Measurements from ENCODE around the gene EHD1. TPM values are rescaled to one million over a fixed set of nuclear protein-coding genes. Genes with fewer than 3 reads are reported as not detected.

EHD1 gene
- total and polyA plus RNA-seq, 7 experiments from 2014 or later: 102 to 263 (median 141) TPM

GRCh38 chr11:64890522-64890939 is 12.1 kb upstream of the EHD1 start:
- ChIA-PET POLR2A (interaction anchor here (0.9 to 26.0 kb wide), 4 partner anchors 9 to 112 kb away, joined by 3 to 1324 read pairs (median 48); partner anchors contain the start of genes CDC42BPG, EHD1 and SF1), CTCF (interaction anchor here (1.1 to 30.3 kb wide), 3 partner anchors 8 to 147 kb away, joined by 3 to 945 read pairs (median 4); partner anchors contain the start of genes CDC42BPG and RASGRP2)
- intact Hi-C loops (cut with micrococcal nuclease): no loop called here
- DNase-seq: no peak
- Histone ChIP-seq H3K4me1 (ENCODE audit: control insufficient read depth in 2 of 2, insufficient read depth in 2 of 2, low read length in 2 of 2) (peaks cover 10 to 21% of the 10 kb centered on the region in 2 donors), H3K4me3 (ENCODE audit: low read length) (no peak overlapping the region), H3K9me3 (ENCODE audit: control insufficient read depth in 2 of 3, low read length in 3 of 3) (no peaks in the 10 kb centered on the region), H3K36me3 (ENCODE audit: control insufficient read depth in 2 of 3, insufficient read depth in 3 of 3, low read length in 3 of 3) (peaks cover 0 to 7% (median 0%) of the 10 kb centered on the region in 3 experiments), H3K27ac (ENCODE audit: low read depth, low read length) (no peak overlapping the region), H3K27me3 (ENCODE audit: control insufficient read depth in 2 of 2, insufficient read depth in 2 of 2, low read length in 2 of 2) (no peaks in the 10 kb centered on the region)
- Mint-ChIP-seq H3K9me3 (peaks cover 0 to 4% (median 0%) of the 10 kb centered on the region in 11 donors), H3K27me3 (no peaks in the 10 kb centered on the region), H3K27ac (peak overlapping the region in 1 of 9 donors; percentile 67), H3K36me3 (peaks cover 0 to 2% (median 0%) of the 10 kb centered on the region in 5 donors), H3K4me1 (peaks cover 16 to 22% (median 20%) of the 10 kb centered on the region in 7 donors), H3K4me3 (peak overlapping the region in 1 of 10 donors; percentile 13)
- ATAC-seq: no peak

GRCh38 chr11:64888729-64889511 is 10.5 kb upstream of the EHD1 start:
- Mint-ChIP-seq H3K27ac (no peak overlapping the region), H3K4me3 (no peak overlapping the region), H3K36me3 (no peaks in the 10 kb centered on the region), H3K4me1 (peaks cover 20 to 31% (median 24%) of the 10 kb centered on the region in 7 donors), H3K9me3 (peaks cover 0 to 4% (median 0%) of the 10 kb centered on the region in 11 donors), H3K27me3 (no peaks in the 10 kb centered on the region)
- intact Hi-C loops (cut with micrococcal nuclease): loop anchor here (1.0 kb wide), 3 partner anchors 11 to 42 kb away; partner anchors contain the start of gene EHD1 (in 2 of the 2)
- Histone ChIP-seq H3K4me1 (ENCODE audit: control insufficient read depth in 2 of 2, insufficient read depth in 2 of 2, low read length in 2 of 2) (peaks cover 13 to 25% of the 10 kb centered on the region in 2 donors), H3K36me3 (ENCODE audit: control insufficient read depth in 2 of 3, insufficient read depth in 3 of 3, low read length in 3 of 3) (no peaks in the 10 kb centered on the region), H3K27me3 (ENCODE audit: control insufficient read depth in 2 of 2, insufficient read depth in 2 of 2, low read length in 2 of 2) (no peaks in the 10 kb centered on the region), H3K4me3 (ENCODE audit: low read length) (no peak overlapping the region), H3K9me3 (ENCODE audit: control insufficient read depth in 2 of 3, low read length in 3 of 3) (no peaks in the 10 kb centered on the region), H3K27ac (ENCODE audit: low read depth, low read length) (peak overlapping the region; percentile 34)
- POLR2A ChIA-PET: interaction anchor here (0.7 to 26.0 kb wide), 6 partner anchors 11 to 1548 kb away, joined by 3 to 1324 read pairs (median 3); partner anchors contain the start of genes ARL2, CDC42BPG and EHD1
- CTCF ChIA-PET: interaction anchor here (1.4 to 30.3 kb wide), 3 partner anchors 11 to 33 kb away, joined by 6 to 945 read pairs (median 11); partner anchors contain the start of genes CDC42BPG and EHD1
- DNase-seq: no peak
- no peak for ATAC-seq

GRCh38 chr11:64888406-64888728 is 9.9 kb upstream of the EHD1 start:
- CTCF ChIA-PET: interaction anchor here (1.4 to 30.3 kb wide), 3 partner anchors 10 to 32 kb away, joined by 6 to 945 read pairs (median 11); partner anchors contain the start of genes CDC42BPG and EHD1
- Mint-ChIP-seq H3K27ac (peak overlapping the region in 7 of 9 donors; percentile 8 to 95 (median 83)), H3K9me3 (peaks cover 0 to 4% (median 0%) of the 10 kb centered on the region in 11 donors), H3K36me3 (no peaks in the 10 kb centered on the region), H3K27me3 (no peaks in the 10 kb centered on the region), H3K4me1 (peaks cover 20 to 32% (median 24%) of the 10 kb centered on the region in 7 donors), H3K4me3 (peak overlapping the region; percentile 15 to 89 (median 80))
- intact Hi-C loops (cut with micrococcal nuclease): loop anchor here (1.0 kb wide), 3 partner anchors 10 to 41 kb away; partner anchors contain the start of gene EHD1 (in 2 of the 2)
- H3K4me3 ChIP-seq (ENCODE audit: low read length): peak overlapping the region; percentile 50
- no peaks in the 10 kb centered on the region for H3K27me3 ChIP-seq (ENCODE audit: control insufficient read depth in 2 of 2, insufficient read depth in 2 of 2, low read length in 2 of 2)
- DNase-seq: no peak
- peak overlapping the region; percentile 49 for H3K27ac ChIP-seq (ENCODE audit: low read depth, low read length)
- POLR2A ChIA-PET: interaction anchor here (0.7 to 26.0 kb wide), 7 partner anchors 11 to 1883 kb away, joined by 3 to 1324 read pairs (median 4); partner anchors contain the start of genes ARL2, CDC42BPG, EHD1 and RASGRP2
- no peak for ATAC-seq
- no peaks in the 10 kb centered on the region for H3K9me3 ChIP-seq (ENCODE audit: control insufficient read depth in 2 of 3, low read length in 3 of 3)
- H3K4me1 ChIP-seq (ENCODE audit: control insufficient read depth in 2 of 2, insufficient read depth in 2 of 2, low read length in 2 of 2): peaks cover 14 to 21% of the 10 kb centered on the region in 2 donors
- H3K36me3 ChIP-seq (ENCODE audit: control insufficient read depth in 2 of 3, insufficient read depth in 3 of 3, low read length in 3 of 3): no peaks in the 10 kb centered on the region

GRCh38 chr11:64887757-64888405 is 9.5 kb upstream of the EHD1 start:
- H3K4me1 Mint-ChIP-seq: peaks cover 20 to 32% (median 28%) of the 10 kb centered on the region in 7 donors
- peak overlapping the region in 8 of 9 donors; percentile 51 to 95 (median 85) for H3K27ac Mint-ChIP-seq
- CTCF ChIA-PET: interaction anchor here (1.0 to 30.3 kb wide), 4 partner anchors 8 to 32 kb away, joined by 3 to 945 read pairs (median 8); partner anchors contain the start of genes CDC42BPG and EHD1
- peaks cover 0 to 4% (median 0%) of the 10 kb centered on the region in 11 donors for H3K9me3 Mint-ChIP-seq
- H3K4me3 Mint-ChIP-seq: peak overlapping the region; percentile 15 to 89 (median 80)
- Histone ChIP-seq H3K27ac (ENCODE audit: low read depth, low read length) (peak overlapping the region; percentile 49), H3K27me3 (ENCODE audit: control insufficient read depth in 2 of 2, insufficient read depth in 2 of 2, low read length in 2 of 2) (no peaks in the 10 kb centered on the region), H3K9me3 (ENCODE audit: control insufficient read depth in 2 of 3, low read length in 3 of 3) (no peaks in the 10 kb centered on the region), H3K36me3 (ENCODE audit: control insufficient read depth in 2 of 3, insufficient read depth in 3 of 3, low read length in 3 of 3) (no peaks in the 10 kb centered on the region), H3K4me1 (ENCODE audit: control insufficient read depth in 2 of 2, insufficient read depth in 2 of 2, low read length in 2 of 2) (peaks cover 15 to 21% of the 10 kb centered on the region in 2 donors), H3K4me3 (ENCODE audit: low read length) (peak overlapping the region; percentile 50)
- POLR2A ChIA-PET: interaction anchor here (0.7 to 26.0 kb wide), 7 partner anchors 10 to 1883 kb away, joined by 3 to 1324 read pairs (median 4); partner anchors contain the start of genes ARL2, CDC42BPG, EHD1 and RASGRP2
- H3K27me3 Mint-ChIP-seq: no peaks in the 10 kb centered on the region
- intact Hi-C loops (cut with micrococcal nuclease): loop anchor here (1.0 kb wide), 3 partner anchors 10 to 41 kb away; partner anchors contain the start of gene EHD1 (in 2 of the 2)
- ATAC-seq (peak; percentile 92), DNase-seq (peak; percentile 74 to 94 (median 84))
- H3K36me3 Mint-ChIP-seq: no peaks in the 10 kb centered on the region

GRCh38 chr11:64887234-64887756 is 8.9 kb upstream of the EHD1 start:
- H3K4me1 ChIP-seq (ENCODE audit: control insufficient read depth in 2 of 2, insufficient read depth in 2 of 2, low read length in 2 of 2): peaks cover 15 to 21% of the 10 kb centered on the region in 2 donors
- DNase-seq (no peak), ATAC-seq (no peak)
- Mint-ChIP-seq H3K27ac (peak overlapping the region in 7 of 9 donors; percentile 57 to 87 (median 80)), H3K4me3 (peak overlapping the region in 7 of 10 donors; percentile 15 to 68 (median 54)), H3K9me3 (peaks cover 0 to 4% (median 0%) of the 10 kb centered on the region in 11 donors), H3K27me3 (no peaks in the 10 kb centered on the region), H3K4me1 (peaks cover 20 to 32% (median 28%) of the 10 kb centered on the region in 7 donors), H3K36me3 (no peaks in the 10 kb centered on the region)
- ChIA-PET CTCF (interaction anchor here (0.6 to 30.3 kb wide), 4 partner anchors 9 to 178 kb away, joined by 3 to 945 read pairs (median 8); partner anchors contain the start of genes CDC42BPG and EHD1), POLR2A (interaction anchor here (0.7 to 26.0 kb wide), 6 partner anchors 10 to 248 kb away, joined by 3 to 1324 read pairs (median 4); partner anchors contain the start of genes ARL2, CDC42BPG, EHD1 and RASGRP2)
- H3K9me3 ChIP-seq (ENCODE audit: control insufficient read depth in 2 of 3, low read length in 3 of 3): no peaks in the 10 kb centered on the region
- H3K27ac ChIP-seq (ENCODE audit: low read depth, low read length): no peak overlapping the region
- H3K36me3 ChIP-seq (ENCODE audit: control insufficient read depth in 2 of 3, insufficient read depth in 3 of 3, low read length in 3 of 3): no peaks in the 10 kb centered on the region
- intact Hi-C loops (cut with micrococcal nuclease): no loop called here
- H3K4me3 ChIP-seq (ENCODE audit: low read length): no peak overlapping the region
- no peaks in the 10 kb centered on the region for H3K27me3 ChIP-seq (ENCODE audit: control insufficient read depth in 2 of 2, insufficient read depth in 2 of 2, low read length in 2 of 2)
